ENCODE results near the gene UCP2. TPM values are rescaled to one million over a fixed set of nuclear protein-coding genes. Genes with fewer than 3 reads are reported as not detected.
A peak's percentile ranks its signal among the peaks of the same experiment; 100 is the strongest.

The UCP2 gene
- total and polyA plus RNA-seq, 8 donors, result 4.6 to 19.4 (median 12.7) TPM

GRCh38 chr11:73995731-73996130 lies 13.1 kb upstream of the UCP2 start:
- intact Hi-C loops (cut with DNase I), result no loop called here
- WGBS, 2 donors, result 53 to 73% methylated on average over 2 of the region's 2 CpGs
- FAIRE-seq (no peak), DNase-seq (no peak), ATAC-seq (no peak)
- H3K4me3 ChIP-seq, result no peak overlapping the region
- H3K4me1 ChIP-seq, result no peaks in the 10 kb centered on the region
- no peak overlapping the region for H3K27ac ChIP-seq
- H3K36me3 ChIP-seq, result no peaks in the 10 kb centered on the region
- TF ChIP-seq CTCF (IDR thresholded peaks at IDR 0.05), result no peak
- no peaks in the 10 kb centered on the region for H3K9me3 ChIP-seq
- H3K27me3 ChIP-seq, result no peaks in the 10 kb centered on the region

GRCh38 chr11:73995247-73995646 lies 12.6 kb upstream of the UCP2 start:
- H3K27me3 ChIP-seq, result no peaks in the 10 kb centered on the region
- H3K9me3 ChIP-seq, result no peaks in the 10 kb centered on the region
- no peak overlapping the region for H3K27ac ChIP-seq
- ATAC-seq (peak in 2 of 4 donors; percentile 61 to 64), FAIRE-seq (no peak), DNase-seq (no peak)
- TF ChIP-seq CTCF (IDR thresholded peaks at IDR 0.05), result no peak
- H3K4me1 ChIP-seq, result no peaks in the 10 kb centered on the region
- no peak overlapping the region for H3K4me3 ChIP-seq
- H3K36me3 ChIP-seq, result no peaks in the 10 kb centered on the region
- 81 to 85% methylated on average over 2 of the region's 2 CpGs for WGBS, 2 donors
- intact Hi-C loops (cut with DNase I), result no loop called here

- intact Hi-C loops (cut with DNase I), result no loop called here
- H3K36me3 ChIP-seq, result no peaks in the 10 kb centered on the region
- FAIRE-seq, result no peak
- no peaks in the 10 kb centered on the region for H3K4me1 ChIP-seq
- no peak overlapping the region for H3K4me3 ChIP-seq
- DNase-seq, result peak in 1 of 6 donors; percentile 6
- H3K27ac ChIP-seq, result no peak overlapping the region
- ATAC-seq, result no peak
- H3K9me3 ChIP-seq, result no peaks in the 10 kb centered on the region
- no peaks in the 10 kb centered on the region for H3K27me3 ChIP-seq
- no peak for TF ChIP-seq CTCF (IDR thresholded peaks at IDR 0.05)
- 84 to 86% methylated on average over 6 of the region's 6 CpGs for WGBS, 2 donors
Measured at GRCh38 chr11:73991471-73992006, 8.9 kb upstream of the UCP2 start.

GRCh38 chr11:73990730-73991129 lies 8.1 kb upstream of the UCP2 start:
- Histone ChIP-seq H3K27ac (no peak overlapping the region), H3K27me3 (no peaks in the 10 kb centered on the region), H3K4me1 (no peaks in the 10 kb centered on the region), H3K9me3 (no peaks in the 10 kb centered on the region), H3K4me3 (no peak overlapping the region), H3K36me3 (no peaks in the 10 kb centered on the region)
- FAIRE-seq (no peak), ATAC-seq (no peak), DNase-seq (no peak)
- 68 to 83% methylated on average over 2 of the region's 2 CpGs for WGBS, 2 donors
- no peak for TF ChIP-seq CTCF (IDR thresholded peaks at IDR 0.05)
- intact Hi-C loops (cut with DNase I), result no loop called here

GRCh38 chr11:73989156-73989555 lies 6.5 kb upstream of the UCP2 start:
- no peaks in the 10 kb centered on the region for H3K9me3 ChIP-seq
- no peaks in the 10 kb centered on the region for H3K36me3 ChIP-seq
- H3K4me3 ChIP-seq, result no peak overlapping the region
- FAIRE-seq (no peak), DNase-seq (no peak), ATAC-seq (no peak)
- no peak overlapping the region for H3K27ac ChIP-seq
- 89 to 91% methylated on average over 6 of the region's 6 CpGs for WGBS, 2 donors
- no peak for TF ChIP-seq CTCF (IDR thresholded peaks at IDR 0.05)
- peaks cover 0 to 2% (median 0%) of the 10 kb centered on the region in 3 donors for H3K4me1 ChIP-seq
- intact Hi-C loops (cut with DNase I), result no loop called here
- H3K27me3 ChIP-seq, result no peaks in the 10 kb centered on the region

Data from pancreas (tissue), 10 donors.